Measurements from ENCODE around the gene COL8A1. TPM values are rescaled to one million over a fixed set of nuclear protein-coding genes. Genes with fewer than 3 reads are reported as not detected.

Gene COL8A1
- total RNA-seq, 1 experiment from 2014 or later, result not detected

GRCh38 chr3:99634881-99635280 is 3.5 kb upstream of the COL8A1 start:
- in situ Hi-C loops (cut with HindIII; ENCODE audit: low pct_unique_long_range_greater_than_20kb, low sequenced_read_pairs), result no loop called here
- DNase-seq (ENCODE audit: low read depth, low spot score), result no peak

DNA sequence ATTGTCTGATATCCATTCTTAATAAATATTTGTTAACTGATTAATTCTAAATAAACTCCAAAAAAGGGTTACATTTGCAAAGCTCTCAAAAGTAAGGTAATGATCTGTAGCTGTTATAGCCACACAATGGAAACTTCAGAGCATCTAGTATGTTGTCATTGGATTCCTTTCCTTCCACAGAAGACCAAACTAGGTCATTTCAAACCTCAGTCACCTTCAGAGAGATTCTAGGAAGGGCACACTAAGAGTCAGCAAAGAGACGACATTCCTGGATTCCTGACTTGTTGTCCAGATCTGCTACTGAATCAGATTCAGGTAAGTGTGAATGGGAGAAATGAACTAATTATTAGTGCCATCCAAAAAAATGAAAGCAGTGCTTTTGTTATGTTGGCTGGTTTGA is 3.0 kb upstream of the COL8A1 start:
- in situ Hi-C loops (cut with HindIII; ENCODE audit: low pct_unique_long_range_greater_than_20kb, low sequenced_read_pairs), result no loop called here
- no peak for DNase-seq (ENCODE audit: low read depth, low spot score)

GRCh38 chr3:99637016-99637367 is 1.4 kb upstream of the COL8A1 start:
- in situ Hi-C loops (cut with HindIII; ENCODE audit: low pct_unique_long_range_greater_than_20kb, low sequenced_read_pairs), result no loop called here
- no peak for DNase-seq (ENCODE audit: low read depth, low spot score)

DNA sequence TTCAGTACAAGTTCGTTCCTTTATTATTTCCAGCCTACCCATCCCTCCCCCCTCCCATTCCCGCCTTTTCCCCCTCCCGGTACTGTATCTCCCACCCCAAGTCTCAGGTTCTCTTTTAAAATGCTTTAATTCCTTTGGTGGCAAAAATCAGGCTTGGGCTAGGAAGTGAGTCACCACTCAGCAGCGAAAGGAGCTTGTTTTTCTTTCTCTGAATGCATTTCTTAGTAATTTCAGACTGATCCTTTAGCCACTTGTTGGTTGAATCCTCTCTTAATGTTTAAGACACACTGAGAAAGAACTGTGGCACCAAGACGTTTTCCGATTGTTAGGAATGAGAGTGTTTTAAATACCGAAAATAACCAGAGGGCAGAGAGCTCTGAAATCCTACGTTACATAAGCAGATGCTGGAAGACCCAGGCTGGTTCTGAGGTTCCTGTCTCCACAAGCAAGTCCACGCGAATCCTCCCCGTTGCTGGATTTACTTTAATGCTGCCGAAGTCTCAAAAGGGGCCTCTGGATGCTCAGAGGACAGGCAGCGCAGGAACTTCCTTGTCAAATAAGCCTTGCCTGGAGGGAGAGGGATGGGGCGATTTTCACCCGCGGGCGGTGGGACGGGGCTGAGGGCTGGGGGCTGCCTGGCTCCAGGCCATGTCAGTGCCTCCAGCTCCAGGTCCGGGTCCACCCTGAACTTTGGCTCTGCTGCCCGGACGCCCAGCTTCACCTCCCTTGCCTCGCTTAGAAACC is 854 bp upstream of the COL8A1 start:
- DNase-seq (ENCODE audit: low read depth, low spot score), result no peak
- in situ Hi-C loops (cut with HindIII; ENCODE audit: low pct_unique_long_range_greater_than_20kb, low sequenced_read_pairs), result no loop called here

DNA sequence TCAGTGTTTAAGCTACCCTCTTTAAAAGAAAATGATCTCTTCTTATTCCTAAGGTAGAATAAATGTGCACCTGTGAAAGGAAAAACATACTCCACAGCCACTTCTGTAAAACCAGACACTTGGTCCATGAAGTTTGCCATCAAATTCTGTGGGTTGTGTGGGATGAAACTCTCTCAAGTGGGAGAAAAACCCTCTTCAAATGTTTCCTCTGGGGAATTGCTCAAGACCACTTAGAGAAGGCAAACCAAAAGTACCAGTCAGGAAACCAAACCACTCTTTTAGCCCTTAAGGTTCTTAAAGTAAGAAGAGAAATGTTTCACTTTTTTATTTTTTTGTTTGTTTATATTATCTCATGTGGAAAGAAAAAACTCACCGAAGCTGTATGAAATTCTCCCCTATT is 1.2 kb downstream of the COL8A1 start:
- in situ Hi-C loops (cut with HindIII; ENCODE audit: low pct_unique_long_range_greater_than_20kb, low sequenced_read_pairs), result no loop called here
- DNase-seq (ENCODE audit: low read depth, low spot score), result no peak

DNA sequence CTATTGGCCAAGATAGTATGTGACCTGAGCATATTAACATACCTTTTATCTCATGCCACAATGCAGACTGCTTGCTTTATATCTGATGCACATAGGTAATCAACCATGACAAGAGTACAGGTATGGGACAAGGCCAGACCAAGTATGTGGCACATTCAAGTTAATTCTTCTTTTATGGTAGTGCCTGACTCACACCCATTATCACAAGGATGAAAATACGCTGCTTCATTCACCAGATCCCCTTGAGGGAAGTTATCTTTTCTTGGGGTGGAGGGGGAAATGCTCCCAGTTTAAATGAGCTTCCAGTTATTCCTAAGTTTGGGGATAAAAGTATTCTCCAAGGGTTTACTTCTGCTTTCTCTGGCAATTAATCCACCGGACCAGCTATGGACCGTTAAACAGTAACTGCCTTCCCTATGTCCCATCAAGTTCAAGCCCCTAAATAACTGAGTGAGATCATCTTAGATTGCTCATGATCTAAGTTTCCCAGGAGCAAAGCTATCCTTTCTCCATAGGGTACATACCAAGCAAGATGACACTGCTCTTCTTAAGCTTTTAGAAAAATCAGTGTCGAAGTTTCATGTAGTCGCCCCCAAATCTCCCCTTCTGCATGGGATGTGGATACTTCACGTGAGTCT is 1.9 kb downstream of the COL8A1 start:
- in situ Hi-C loops (cut with HindIII; ENCODE audit: low pct_unique_long_range_greater_than_20kb, low sequenced_read_pairs), result no loop called here
- no peak for DNase-seq (ENCODE audit: low read depth, low spot score)

GRCh38 chr3:99641480-99641879 is 3.1 kb downstream of the COL8A1 start:
- in situ Hi-C loops (cut with HindIII; ENCODE audit: low pct_unique_long_range_greater_than_20kb, low sequenced_read_pairs), result no loop called here
- no peak for DNase-seq (ENCODE audit: low read depth, low spot score)

DNA sequence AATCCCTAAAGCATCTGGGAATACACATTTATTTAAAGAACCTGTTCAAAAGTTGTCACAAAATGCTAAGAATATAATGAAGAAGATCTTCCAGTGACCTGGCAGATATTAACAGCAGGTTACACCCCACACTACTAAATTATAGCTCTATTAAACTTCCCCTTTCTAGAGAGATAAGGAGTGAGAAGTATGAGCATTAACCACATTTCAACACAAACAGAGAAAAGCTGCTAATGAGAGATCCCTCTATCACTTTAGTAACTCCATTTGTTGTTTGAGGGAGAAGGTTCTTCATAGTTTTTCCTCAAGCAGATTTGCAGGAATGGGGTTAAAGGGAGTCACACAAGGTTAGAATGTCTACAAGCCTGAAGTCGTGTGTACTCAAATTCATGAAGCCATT is 3.6 kb downstream of the COL8A1 start:
- in situ Hi-C loops (cut with HindIII; ENCODE audit: low pct_unique_long_range_greater_than_20kb, low sequenced_read_pairs), result no loop called here

GRCh38 chr3:99644017-99644416 is 5.6 kb downstream of the COL8A1 start:
- DNase-seq (ENCODE audit: low read depth, low spot score), result no peak
- in situ Hi-C loops (cut with HindIII; ENCODE audit: low pct_unique_long_range_greater_than_20kb, low sequenced_read_pairs), result no loop called here

More for the DNA sequence above, 3.6 kb downstream of the COL8A1 start:
- no peak for DNase-seq (ENCODE audit: low read depth, low spot score)

DNA sequence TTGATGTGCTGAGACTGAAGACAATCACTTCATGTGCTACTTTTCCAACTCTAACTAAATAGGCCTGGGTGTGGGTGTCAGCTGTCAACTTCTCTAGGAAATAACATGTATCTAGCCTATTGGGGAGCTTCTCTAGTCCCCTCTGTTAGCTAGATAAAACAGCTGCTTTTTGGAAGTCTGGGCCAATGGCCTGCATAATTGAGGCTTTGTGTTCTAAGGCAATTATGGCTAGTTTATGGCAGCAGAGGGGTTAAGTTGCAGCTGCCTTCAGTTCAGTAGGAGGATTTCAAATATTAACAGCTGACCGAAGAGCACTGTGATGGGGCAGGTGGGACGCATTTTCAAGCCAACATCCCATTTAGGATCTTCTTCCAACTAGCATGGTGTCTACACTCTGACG is 6.4 kb downstream of the COL8A1 start:
- DNase-seq (ENCODE audit: low read depth, low spot score), result no peak
- in situ Hi-C loops (cut with HindIII; ENCODE audit: low pct_unique_long_range_greater_than_20kb, low sequenced_read_pairs), result no loop called here

- DNase-seq (ENCODE audit: low read depth, low spot score), result peak; percentile 66
- in situ Hi-C loops (cut with HindIII; ENCODE audit: low pct_unique_long_range_greater_than_20kb, low sequenced_read_pairs), result no loop called here
Measured at GRCh38 chr3:99645277-99646106, 7.1 kb downstream of the COL8A1 start.

- in situ Hi-C loops (cut with HindIII; ENCODE audit: low pct_unique_long_range_greater_than_20kb, low sequenced_read_pairs), result no loop called here
- no peak for DNase-seq (ENCODE audit: low read depth, low spot score)
Measured at GRCh38 chr3:99646107-99646435, 7.7 kb downstream of the COL8A1 start.

GRCh38 chr3:99647081-99647480 is 8.7 kb downstream of the COL8A1 start:
- DNase-seq (ENCODE audit: low read depth, low spot score), result no peak
- in situ Hi-C loops (cut with HindIII; ENCODE audit: low pct_unique_long_range_greater_than_20kb, low sequenced_read_pairs), result no loop called here

GRCh38 chr3:99648101-99648500 is 9.7 kb downstream of the COL8A1 start:
- DNase-seq (ENCODE audit: low read depth, low spot score), result no peak

DNA sequence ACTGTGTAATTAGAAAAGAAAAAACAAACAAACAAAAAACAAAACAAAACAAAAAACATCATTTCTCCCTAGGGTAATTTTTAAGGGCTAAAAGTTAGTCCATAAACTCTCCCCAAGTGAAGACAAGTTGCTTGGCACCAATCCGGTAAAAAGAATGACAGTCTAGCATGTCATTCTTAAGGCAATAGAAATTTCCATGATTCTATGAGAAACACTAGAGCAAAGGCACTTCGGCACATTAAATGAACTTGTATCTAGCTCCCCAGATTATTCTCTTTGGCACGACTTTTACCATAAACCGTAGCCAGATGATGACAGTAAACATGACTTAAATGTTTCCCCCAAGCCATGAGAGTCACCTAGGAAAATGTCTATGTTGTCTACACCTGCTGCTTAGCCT is 10.1 kb downstream of the COL8A1 start:
- DNase-seq (ENCODE audit: low read depth, low spot score), result no peak
- in situ Hi-C loops (cut with HindIII; ENCODE audit: low pct_unique_long_range_greater_than_20kb, low sequenced_read_pairs), result no loop called here

More at GRCh38 chr3:99648101-99648500, 9.7 kb downstream of the COL8A1 start:
- in situ Hi-C loops (cut with HindIII; ENCODE audit: low pct_unique_long_range_greater_than_20kb, low sequenced_read_pairs), result no loop called here

- in situ Hi-C loops (cut with HindIII; ENCODE audit: low pct_unique_long_range_greater_than_20kb, low sequenced_read_pairs), result no loop called here
- DNase-seq (ENCODE audit: low read depth, low spot score), result no peak
Measured at GRCh38 chr3:99651531-99651930, 13.1 kb downstream of the COL8A1 start.

- no peak for DNase-seq (ENCODE audit: low read depth, low spot score)
- in situ Hi-C loops (cut with HindIII; ENCODE audit: low pct_unique_long_range_greater_than_20kb, low sequenced_read_pairs), result no loop called here
Measured at GRCh38 chr3:99656624-99657023, 18.2 kb downstream of the COL8A1 start.

- in situ Hi-C loops (cut with HindIII; ENCODE audit: low pct_unique_long_range_greater_than_20kb, low sequenced_read_pairs), result no loop called here
- DNase-seq (ENCODE audit: low read depth, low spot score), result no peak
Measured at GRCh38 chr3:99658274-99658673, 19.9 kb downstream of the COL8A1 start.

GRCh38 chr3:99659032-99659431 is 20.6 kb downstream of the COL8A1 start:
- DNase-seq (ENCODE audit: low read depth, low spot score), result no peak
- in situ Hi-C loops (cut with HindIII; ENCODE audit: low pct_unique_long_range_greater_than_20kb, low sequenced_read_pairs), result no loop called here
